OCI-LY7 (cell line): Measurements from ENCODE around the gene LILRB5.

ENCODE experiments used
- EZH2phosphoT487 ChIP-seq: fragments of 200-600 bp; sonication (generic); IDR thresholded peaks from 2 replicates; pipeline ENCODE4 v1.6.1; 2018; ENCODE audit warnings: low read depth, borderline replicate concordance, mild to moderate bottlenecking, mixed run types, antibody characterized with exemption, low read length, moderate library complexity, mixed read lengths
- TF ChIP-seq, protein P1 (sequence below): fragments of 200-600 bp; sonication (generic); conservative IDR thresholded peaks from 2 replicates; pipeline ENCODE4 v1.5.1; 2014; ENCODE audit warnings: mild to moderate bottlenecking, antibody characterized with exemption, low read length, moderate library complexity, mixed read lengths

DNA sequence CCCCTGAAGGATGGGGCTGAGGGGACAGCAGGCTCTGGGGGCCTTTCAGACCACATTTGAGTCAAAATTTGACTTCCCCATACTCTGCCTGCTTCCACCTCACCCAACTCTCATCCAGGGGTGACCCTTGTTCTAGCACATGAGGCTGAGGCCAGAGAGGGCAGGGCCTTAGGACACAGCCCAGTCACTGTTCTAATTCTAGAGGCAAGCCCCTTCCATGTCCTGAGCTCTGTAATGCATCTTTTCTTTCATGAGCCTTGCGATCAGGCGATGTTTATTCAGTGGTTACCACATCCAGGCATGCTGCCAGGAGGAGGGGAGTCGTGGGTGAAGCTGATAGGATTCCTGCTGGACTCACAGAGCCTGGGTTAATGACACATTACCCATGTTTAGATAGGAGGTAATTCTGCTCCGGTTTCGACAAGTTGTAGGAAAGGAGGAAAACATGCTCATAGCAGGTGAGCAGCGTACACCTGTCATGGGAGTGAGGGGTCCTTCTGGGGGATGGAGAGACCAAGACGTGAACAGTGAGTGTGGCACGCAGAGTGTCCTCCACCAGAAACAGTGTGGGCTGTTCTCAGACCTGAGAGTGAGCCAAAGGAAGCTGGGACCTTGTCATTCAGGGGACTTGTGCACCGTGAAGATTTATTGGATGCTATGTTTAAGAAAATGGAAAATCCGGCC is 47.1 kb downstream of the LILRB5 start:
- TF ChIP-seq, protein P1, sequence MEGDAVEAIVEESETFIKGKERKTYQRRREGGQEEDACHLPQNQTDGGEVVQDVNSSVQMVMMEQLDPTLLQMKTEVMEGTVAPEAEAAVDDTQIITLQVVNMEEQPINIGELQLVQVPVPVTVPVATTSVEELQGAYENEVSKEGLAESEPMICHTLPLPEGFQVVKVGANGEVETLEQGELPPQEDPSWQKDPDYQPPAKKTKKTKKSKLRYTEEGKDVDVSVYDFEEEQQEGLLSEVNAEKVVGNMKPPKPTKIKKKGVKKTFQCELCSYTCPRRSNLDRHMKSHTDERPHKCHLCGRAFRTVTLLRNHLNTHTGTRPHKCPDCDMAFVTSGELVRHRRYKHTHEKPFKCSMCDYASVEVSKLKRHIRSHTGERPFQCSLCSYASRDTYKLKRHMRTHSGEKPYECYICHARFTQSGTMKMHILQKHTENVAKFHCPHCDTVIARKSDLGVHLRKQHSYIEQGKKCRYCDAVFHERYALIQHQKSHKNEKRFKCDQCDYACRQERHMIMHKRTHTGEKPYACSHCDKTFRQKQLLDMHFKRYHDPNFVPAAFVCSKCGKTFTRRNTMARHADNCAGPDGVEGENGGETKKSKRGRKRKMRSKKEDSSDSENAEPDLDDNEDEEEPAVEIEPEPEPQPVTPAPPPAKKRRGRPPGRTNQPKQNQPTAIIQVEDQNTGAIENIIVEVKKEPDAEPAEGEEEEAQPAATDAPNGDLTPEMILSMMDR: no peak
- no peak for TF ChIP-seq EZH2phosphoT487
